Natural killer cell (primary cell): ENCODE measurements around the gene RTTN. TPM values are rescaled to one million over a fixed set of nuclear protein-coding genes. Genes with fewer than 3 reads are reported as not detected.

ENCODE experiments used
- ATAC-seq, 3 donors: fragments of 150-1000 bp in 2 of 3; fragments of 200-7000 bp in 1 of 3; cut with Tn5 transposase; 1 replicate in 1 of 3; 2 replicates in 2 of 3; pipeline ENCODE4 v1.10.0; 2021; ENCODE audit warnings: mild to moderate bottlenecking in 2 of 3, moderate library complexity in 2 of 3
- DNase-seq, 2 donors: peaks; one replicate each; pipeline versions ENCODE4 v3.0.0 to v3.0.0-alpha.2; 2013 to 2021; ENCODE audit warnings: mixed read lengths in 1 of 2
- H3K27ac ChIP-seq: one replicate; pipeline ENCODE4 v1.5.1; 2013; ENCODE audit warnings: mild to moderate bottlenecking, low read length
- H3K27me3 ChIP-seq: one replicate; pipeline ENCODE4 v1.6.1; 2013; ENCODE audit warnings: low read length; ENCODE audit not compliant: control insufficient read depth, insufficient read depth
- H3K36me3 ChIP-seq: one replicate; pipeline ENCODE4 v1.6.1; 2013; ENCODE audit warnings: low read length; ENCODE audit not compliant: control insufficient read depth, insufficient read depth
- H3K4me1 ChIP-seq: one replicate; pipeline ENCODE4 v1.6.1; 2013; ENCODE audit warnings: low read length; ENCODE audit not compliant: control insufficient read depth, insufficient read depth
- H3K4me3 ChIP-seq: one replicate; pipeline ENCODE4 v1.5.1; 2013; ENCODE audit warnings: low read length
- H3K9me3 ChIP-seq: one replicate; pipeline ENCODE4 v1.6.1; 2013; ENCODE audit warnings: low read length; ENCODE audit not compliant: control insufficient read depth, insufficient read depth
- H3K27ac Mint-ChIP-seq, 2 donors: one replicate each; pipeline ENCODE4 v1.8.0; 2022; ENCODE audit warnings: mild to moderate bottlenecking in 2 of 2, mixed read lengths in 2 of 2, moderate library complexity in 1 of 2
- H3K27me3 Mint-ChIP-seq, 2 donors: one replicate each; pipeline ENCODE4 v1.8.0; 2022; ENCODE audit warnings: low read depth in 2 of 2, mixed read lengths in 2 of 2
- H3K36me3 Mint-ChIP-seq: one replicate; pipeline ENCODE4 v1.8.0; 2022; ENCODE audit warnings: mixed read lengths
- H3K4me1 Mint-ChIP-seq, 2 donors: one replicate each; pipeline ENCODE4 v1.8.0; 2022; ENCODE audit warnings: mixed read lengths in 2 of 2
- H3K4me3 Mint-ChIP-seq: one replicate; pipeline ENCODE4 v1.8.0; 2022; ENCODE audit warnings: mild to moderate bottlenecking, moderate library complexity, mixed read lengths
- H3K9me3 Mint-ChIP-seq, 2 donors: one replicate each; pipeline ENCODE4 v1.8.0; 2022; ENCODE audit warnings: mixed read lengths in 2 of 2
- CTCF ChIP-seq: fragments of 200-600 bp; IDR thresholded peaks from one replicate; pipeline ENCODE4 v1.8.0; 2022; ENCODE audit warnings: antibody characterized with exemption
- WGBS: methylation state at CpG from one replicate; pipeline ENCODE4 v1.1.7; 2013; ENCODE audit warnings: missing lambda C conversion rate; ENCODE audit not compliant: insufficient coverage; 5-methylcytosine and 5-hydroxymethylcytosine counted together
- intact Hi-C: fragments of 100-400 bp; cut with micrococcal nuclease; formaldehyde crosslinking; loops from one replicate; pipeline ENCODE4 v1.14.2; 2022
- total RNA-seq, 4 donors: library from RNA; stranded (reverse); fragments of 120-200 nt in 1 of 4; gene quantifications; one replicate each; pipeline versions ENCODE4 v1.2.3 to v1.2.4, GENCODE V29; 2013 to 2022

The RTTN gene
- total RNA-seq, 3 donors from 2014 or later (not counting 1 experiment from before 2014, with no cell fraction given) = 33.0 to 41.0 (median 35.5) TPM

GRCh38 chr18:69958422-69958821 lies 247.1 kb downstream of the RTTN start:
- no peak overlapping the region for H3K4me3 Mint-ChIP-seq
- no peak overlapping the region for H3K27ac Mint-ChIP-seq
- H3K36me3 ChIP-seq = no peaks in the 10 kb centered on the region
- peak overlapping the region; percentile 3 for H3K27ac ChIP-seq
- peak in 1 of 3 donors; percentile 50 for ATAC-seq
- peaks cover 17% of the 10 kb centered on the region for H3K4me1 ChIP-seq
- no peaks in the 10 kb centered on the region for H3K27me3 Mint-ChIP-seq
- no peaks in the 10 kb centered on the region for H3K9me3 Mint-ChIP-seq
- peaks cover 17 to 19% of the 10 kb centered on the region in 2 donors for H3K4me1 Mint-ChIP-seq
- no peaks in the 10 kb centered on the region for H3K36me3 Mint-ChIP-seq
- H3K4me3 ChIP-seq = no peak overlapping the region
- no peaks in the 10 kb centered on the region for H3K9me3 ChIP-seq
- no peak for TF ChIP-seq CTCF
- DNase-seq = peak in 1 of 2 donors; percentile 58
- WGBS = 73% methylated on average over 5 of the region's 5 CpGs
- intact Hi-C loops = no loop called here
- no peaks in the 10 kb centered on the region for H3K27me3 ChIP-seq

- Mint-ChIP-seq H3K4me1 (peaks cover 17 to 19% of the 10 kb centered on the region in 2 donors), H3K9me3 (no peaks in the 10 kb centered on the region), H3K27ac (no peak overlapping the region), H3K4me3 (no peak overlapping the region), H3K36me3 (no peaks in the 10 kb centered on the region), H3K27me3 (no peaks in the 10 kb centered on the region)
- Histone ChIP-seq H3K9me3 (no peaks in the 10 kb centered on the region), H3K36me3 (no peaks in the 10 kb centered on the region), H3K27ac (no peak overlapping the region), H3K4me3 (no peak overlapping the region), H3K4me1 (peaks cover 17% of the 10 kb centered on the region), H3K27me3 (no peaks in the 10 kb centered on the region)
- no peak for TF ChIP-seq CTCF
- no peak for DNase-seq
- 92% methylated on average over 3 of the region's 3 CpGs for WGBS
- no peak for ATAC-seq
- intact Hi-C loops = no loop called here
Measured at GRCh38 chr18:69957747-69958146, 247.7 kb downstream of the RTTN start.

GRCh38 chr18:69956665-69957620 lies 248.5 kb downstream of the RTTN start:
- Histone ChIP-seq H3K27ac (no peak overlapping the region), H3K4me3 (peak overlapping the region; percentile 5), H3K27me3 (no peaks in the 10 kb centered on the region), H3K36me3 (no peaks in the 10 kb centered on the region), H3K9me3 (no peaks in the 10 kb centered on the region), H3K4me1 (peaks cover 17% of the 10 kb centered on the region)
- peaks cover 17 to 19% of the 10 kb centered on the region in 2 donors for H3K4me1 Mint-ChIP-seq
- TF ChIP-seq CTCF = no peak
- no peaks in the 10 kb centered on the region for H3K27me3 Mint-ChIP-seq
- no peak overlapping the region for H3K27ac Mint-ChIP-seq
- ATAC-seq = peak in 2 of 3 donors; percentile 18 to 42
- peak in 1 of 2 donors; percentile 47 for DNase-seq
- no peak overlapping the region for H3K4me3 Mint-ChIP-seq
- no peaks in the 10 kb centered on the region for H3K9me3 Mint-ChIP-seq
- WGBS = 70% methylated on average over 20 of the region's 20 CpGs
- H3K36me3 Mint-ChIP-seq = no peaks in the 10 kb centered on the region
- intact Hi-C loops = no loop called here
